Measurements from ENCODE around the gene CCDC172.

The CCDC172 gene

DNA sequence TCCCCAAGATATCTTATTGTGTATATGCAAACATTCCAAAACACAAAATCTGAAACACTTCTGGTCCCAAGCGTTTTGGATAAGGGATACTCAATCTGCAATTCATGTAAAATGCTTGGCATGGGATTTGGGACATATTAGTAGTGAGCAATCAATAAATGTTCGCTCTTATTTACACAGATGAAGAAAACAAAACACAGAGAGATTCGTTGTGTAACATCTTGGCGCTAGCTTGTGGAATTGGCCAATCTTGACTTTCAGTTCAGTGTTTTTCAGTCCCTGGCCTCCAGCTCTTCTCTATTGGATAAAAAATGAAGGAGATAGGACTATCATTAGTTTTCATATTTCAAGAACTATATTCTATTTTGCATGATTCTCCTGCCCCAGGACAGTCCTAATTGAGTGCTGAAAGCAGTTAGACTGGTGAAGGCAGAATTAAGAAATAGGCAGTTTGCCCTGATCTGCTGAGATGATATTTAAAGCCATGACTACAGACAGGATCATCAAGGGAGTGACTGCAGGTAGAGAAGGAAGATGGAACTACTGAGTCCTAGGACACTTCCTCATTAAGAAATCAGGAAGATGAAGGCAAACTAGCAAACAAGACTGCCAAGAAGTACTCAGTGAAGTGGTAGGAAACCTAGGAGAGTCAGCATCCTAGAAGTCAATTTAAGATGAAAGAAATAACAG, 105.2 kb downstream of the CCDC172 start:
- no peak for FAIRE-seq
- no peak for DNase-seq (ENCODE audit: low spot score)
